GM12878 (cell line): ENCODE data around the gene C3. TPM values are rescaled to one million over a fixed set of nuclear protein-coding genes. Genes with fewer than 3 reads are reported as not detected.

Source experiments
- ATF2 ChIP-seq: IDR thresholded peaks from 2 replicates; pipeline ENCODE4 v1.6.1; 2012; ENCODE audit warnings: low read length, inconsistent platforms
- IKZF1 ChIP-seq: fragments of 450-650 bp; conservative IDR thresholded peaks from 2 replicates; pipeline ENCODE4 v1.6.1; 2017; ENCODE audit warnings: antibody characterized with exemption, mild to moderate bottlenecking
- LARP7 ChIP-seq: fragments of 450-650 bp; IDR thresholded peaks from 2 replicates; pipeline ENCODE4 v1.6.1; 2017; ENCODE audit warnings: mild to moderate bottlenecking
- MTA3 ChIP-seq: IDR thresholded peaks from 2 replicates; pipeline ENCODE4 v1.6.1; 2012; ENCODE audit warnings: low read length, inconsistent platforms, borderline replicate concordance
- NFYA ChIP-seq: IDR thresholded peaks from 2 replicates; pipeline ENCODE4 v1.6.1; 2011; ENCODE audit warnings: low read depth, mild to moderate bottlenecking, low read length, improper control_type of control experiment, borderline replicate concordance
- NR2F1 ChIP-seq: fragments of 450-650 bp; conservative IDR thresholded peaks from 2 replicates; pipeline ENCODE4 v1.6.1; 2017; ENCODE audit warnings: mild to moderate bottlenecking
- NRF1 ChIP-seq: conservative IDR thresholded peaks from 2 replicates; pipeline ENCODE4 v1.6.1; 2011; ENCODE audit warnings: mild to moderate bottlenecking, low read depth, low read length, improper control_type of control experiment
- PAX5 ChIP-seq: IDR thresholded peaks from 2 replicates; pipeline ENCODE4 v1.6.1; 2011; ENCODE audit warnings: low read depth, low read length, borderline replicate concordance
- PML ChIP-seq: IDR thresholded peaks from 2 replicates; pipeline ENCODE4 v1.6.1; 2012; ENCODE audit warnings: low read length, inconsistent platforms
- POLR2AphosphoS5 ChIP-seq: IDR thresholded peaks from 2 replicates; pipeline ENCODE4 v1.6.1; 2011; ENCODE audit warnings: mild to moderate bottlenecking, low read length, inconsistent platforms
- PRDM15 ChIP-seq: fragments of 450-650 bp; formaldehyde crosslinking; IDR thresholded peaks from 2 replicates; pipeline ENCODE4 v1.4.0; 2020; ENCODE audit warnings: mild to moderate bottlenecking, moderate library complexity
- SMC3 ChIP-seq: IDR thresholded peaks from 2 replicates; pipeline ENCODE4 v1.6.1; 2011; ENCODE audit warnings: low read length, improper control_type of control experiment, borderline replicate concordance
- SRF ChIP-seq, 2 experiments: IDR thresholded peaks; 2 replicates each; pipeline ENCODE4 v1.6.1; 2011; ENCODE audit warnings: low read depth in 2 of 2, low read length in 2 of 2, mild to moderate bottlenecking in 1 of 2, moderate library complexity in 1 of 2
- TAF1 ChIP-seq: IDR thresholded peaks from 2 replicates; pipeline ENCODE4 v1.6.1; 2011; ENCODE audit warnings: mild to moderate bottlenecking, low read depth, low read length, borderline replicate concordance
- ZBTB11 ChIP-seq: fragments of 450-650 bp; formaldehyde crosslinking; IDR thresholded peaks from 2 replicates; pipeline ENCODE4 v1.5.0; 2022; ENCODE audit warnings: mild to moderate bottlenecking, missing genetic modification characterization
- ZNF274 ChIP-seq: IDR thresholded peaks from one replicate; pipeline ENCODE4 v1.8.0; 2011; ENCODE audit not compliant: insufficient read length, insufficient read depth
- polyA plus RNA-seq, 11 experiments: library from polyadenylated mRNA; depleted of rRNA in 4 of 11; unstranded in 6 of 11; stranded (reverse) in 5 of 11; fragments of >200 nt; fragmentation: Nextera tagmentation in 4 of 11; fragmentation: Illumina TruSeq in 1 of 11; extraction: Ambion mirVana in 4 of 11; extraction: Trizol in 1 of 11; gene quantifications; 1 replicate in 1 of 11; 2 replicates in 10 of 11; pipeline versions ENCODE4 v1.2.1 to v1.2.3, GENCODE V29; 2011 to 2016; ENCODE audit warnings: inconsistent platforms in 2 of 11, missing spikeins in 2 of 11, low read depth in 1 of 11
- total RNA-seq, 4 experiments: library from RNA; depleted of rRNA in 3 of 4; stranded (reverse); fragments of >200 nt in 3 of 4; fragmentation: Illumina TruSeq in 1 of 4; extraction: Trizol in 1 of 4; gene quantifications; 2 replicates each; pipeline versions ENCODE4 v1.2.1 to v1.2.3, GENCODE V29; 2013 to 2021

The C3 gene
- total and polyA plus RNA-seq, 10 of the 15 experiments (the other 5 are each of a cell fraction or from before 2014, with no cell fraction given): 0.20 to 6.7 (median 0.72) TPM

GRCh38 chr19:6737873-6738786 lies 17.7 kb upstream of the C3 start (continued):
- TF ChIP-seq PAX5 (no peak), SRF (IDR thresholded peaks at IDR 0.05; ENCODE audit: low read depth in 2 of 2, low read length in 2 of 2) (no peak), PML (no peak), ATF2 (no peak), NR2F1 (peak; percentile 99), ZNF274 (no peak), PRDM15 (CRISPR knock-in tag) (no peak), MTA3 (no peak), POLR2AphosphoS5 (no peak), ZBTB11 (no peak), NFYA (no peak), NRF1 (no peak), TAF1 (no peak), IKZF1 (peak; percentile 90), SMC3 (peak; percentile 92), LARP7 (peak; percentile 60; the same call in 1 of the 2 replicates)
